Activated CD8-positive, alpha-beta memory T cell treated with anti-CD3 and anti-CD28 coated beads, Interleukin-2, amount 50 U/mL, for 4 hours (primary cell): ENCODE measurements around the gene ST6GALNAC1.
A peak's percentile ranks its signal among the peaks of the same experiment; 100 is the strongest.

ENCODE experiments used
- DNase-seq: peaks from one replicate; pipeline ENCODE4 v3.0.0-alpha.2; 2020

Gene ST6GALNAC1

GRCh38 chr17:76643553-76644148 lies at the start of gene ST6GALNAC1:
Gene ST6GALNAC1, minus strand, starts transcription at chr17:76643757. Its CDS starts 119 bp downstream, at chr17:76643638.
- DNase-seq: no peak

DNA sequence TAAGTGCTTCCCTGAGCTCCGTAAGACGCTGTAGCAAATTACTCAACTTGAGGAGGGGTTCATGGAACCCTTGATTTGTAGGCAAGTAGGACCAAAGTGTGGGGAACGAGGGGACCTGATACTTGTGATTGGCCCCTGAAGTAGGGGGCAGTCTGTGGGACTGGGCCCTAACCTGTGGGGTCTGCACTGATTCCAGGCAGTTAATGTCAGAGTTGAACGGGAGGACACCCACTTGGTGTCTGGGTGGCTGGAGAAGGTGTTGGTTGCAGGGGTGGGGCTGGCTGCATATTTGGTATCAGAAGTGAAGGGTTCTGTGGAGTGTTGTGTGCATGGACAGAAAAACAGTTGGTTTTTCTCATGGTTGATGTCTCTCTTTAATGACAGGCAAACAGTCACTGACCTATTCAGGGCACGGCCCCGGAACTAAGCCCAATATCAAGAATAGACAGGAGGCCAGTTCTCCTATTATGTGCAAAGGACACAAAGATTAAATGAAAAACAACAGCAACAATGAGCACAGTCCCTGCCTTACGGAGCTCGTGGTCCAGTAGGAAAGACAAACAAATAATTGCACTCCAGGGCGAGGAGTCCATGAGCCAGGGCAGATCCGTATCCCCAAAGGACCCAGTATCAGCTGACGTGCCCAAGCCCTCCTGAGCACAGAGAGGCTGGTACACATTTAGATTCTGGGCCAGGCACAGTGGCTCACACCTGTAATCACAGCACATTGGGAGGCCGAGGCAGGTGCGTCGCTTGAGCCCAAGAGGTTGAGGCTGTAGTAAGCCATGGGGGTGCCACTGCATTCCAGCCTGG lies 48.0 kb upstream of the ST6GALNAC1 start:
- no peak for DNase-seq

DNA sequence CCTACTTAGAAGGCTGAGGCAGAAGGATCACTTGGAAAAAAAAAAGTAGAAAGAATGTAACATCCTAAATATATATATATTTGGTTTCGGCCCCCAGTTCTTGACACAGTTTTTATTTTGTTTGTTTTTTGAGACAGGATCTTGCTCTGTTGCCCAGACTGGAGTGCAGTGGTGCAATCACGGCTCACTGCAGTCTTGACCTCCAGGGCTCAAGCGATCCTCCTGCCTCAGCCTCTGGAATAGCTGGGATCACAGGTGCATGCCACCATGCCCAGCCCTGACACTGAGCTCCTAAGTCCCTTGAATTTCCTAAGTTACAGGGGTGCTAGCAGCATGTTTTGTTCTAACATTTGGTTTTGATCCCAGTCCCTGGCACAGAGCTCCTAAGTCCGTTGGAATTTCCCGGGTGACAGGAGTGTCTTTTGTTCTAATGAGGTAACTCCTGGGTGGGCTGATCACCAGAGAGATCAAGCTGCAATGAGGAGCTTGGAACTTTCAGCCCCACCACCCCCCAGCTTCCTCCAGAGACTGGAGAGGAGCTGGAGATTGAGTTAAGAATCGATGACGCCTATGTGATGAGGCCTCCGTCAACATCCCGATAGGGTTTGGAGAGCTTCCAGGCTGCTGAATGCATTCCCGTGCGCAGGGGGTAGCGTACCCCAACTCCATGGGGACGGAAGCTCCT lies 47.2 kb upstream of the ST6GALNAC1 start:
- no peak for DNase-seq

DNA sequence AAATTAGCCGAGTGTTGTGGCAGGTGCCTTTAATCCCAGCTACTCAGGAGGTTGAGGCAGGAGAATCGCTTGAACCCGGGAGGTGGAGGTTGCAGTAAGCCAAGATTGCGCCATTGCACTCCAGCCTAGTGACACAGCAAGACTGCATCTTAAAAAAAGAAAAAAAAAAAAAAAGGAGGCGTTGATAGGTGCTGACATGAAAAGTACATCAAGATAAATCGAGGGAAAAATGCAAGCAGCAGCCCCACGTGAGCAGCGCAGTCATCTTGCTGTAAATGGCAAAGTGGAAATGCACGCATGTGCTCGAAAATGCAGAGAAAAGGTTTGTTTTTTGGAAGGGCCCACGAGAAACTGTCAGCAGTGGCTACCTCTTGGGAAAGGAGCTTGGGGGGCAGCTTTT lies 46.3 kb upstream of the ST6GALNAC1 start:
- no peak for DNase-seq

DNA sequence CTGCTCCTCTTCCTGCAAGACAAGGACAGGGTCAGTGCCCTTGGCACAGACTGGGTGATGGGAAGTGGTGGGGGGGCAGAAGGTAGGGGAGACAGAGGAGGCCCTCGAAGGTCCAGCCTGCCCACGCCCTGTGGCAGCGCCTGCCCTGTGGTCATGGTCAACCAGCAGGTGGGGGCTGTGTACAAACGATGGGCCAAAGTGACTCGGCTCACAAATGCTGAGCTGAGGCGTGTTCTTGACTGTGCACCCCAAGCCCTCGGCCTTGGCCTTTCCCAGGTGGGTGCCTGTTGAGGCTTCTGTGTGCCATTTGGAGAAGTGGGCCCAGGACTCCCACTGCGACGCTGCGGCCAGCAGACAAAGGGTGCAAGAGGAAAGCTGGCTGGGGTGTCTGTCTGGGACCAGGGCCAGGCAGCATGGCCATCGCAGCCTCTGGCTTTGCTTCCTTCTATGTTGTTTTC lies 44.6 kb upstream of the ST6GALNAC1 start:
- no peak for DNase-seq

DNA sequence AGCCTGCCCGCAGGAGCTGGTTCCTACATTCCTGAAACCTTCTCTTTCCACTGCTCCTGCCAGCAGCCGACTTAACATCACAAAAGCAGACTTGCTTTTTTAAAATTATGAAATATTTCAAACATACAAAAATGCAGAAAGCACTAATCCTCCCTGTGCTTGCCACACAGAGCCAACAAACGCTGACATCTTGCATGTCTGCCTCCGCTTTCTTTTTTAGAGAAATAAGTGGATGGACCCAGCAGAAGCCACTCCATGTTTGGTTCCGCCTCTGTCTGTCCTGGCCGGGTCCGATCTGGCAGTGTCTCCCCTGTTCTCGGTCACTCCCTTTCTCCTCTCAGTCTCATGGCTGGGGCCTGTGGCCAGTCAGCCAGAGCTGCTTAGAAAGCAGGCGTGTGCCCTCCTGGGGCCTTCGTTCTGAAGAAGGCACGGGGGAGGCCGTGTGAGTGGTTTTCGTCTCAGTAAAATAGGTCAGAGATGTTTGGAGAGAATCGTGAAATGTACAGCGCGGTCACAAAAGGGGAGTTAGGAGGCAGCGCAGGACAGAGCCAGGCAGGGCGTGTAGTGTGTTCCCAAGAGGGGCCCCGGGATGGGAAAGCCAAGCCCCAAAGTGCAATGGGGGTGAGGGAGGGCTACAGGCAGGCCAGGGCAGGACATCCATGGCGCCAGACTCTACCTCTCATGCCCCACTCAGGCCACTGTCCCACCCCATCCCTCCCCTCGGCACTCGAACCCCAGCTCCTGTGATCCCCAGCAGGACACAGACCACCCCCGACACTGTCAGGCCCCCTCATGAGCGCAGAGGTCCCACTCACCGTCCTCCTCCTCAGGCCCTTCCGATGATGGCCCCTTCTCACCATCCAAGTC lies 44.0 kb upstream of the ST6GALNAC1 start:
- DNase-seq: no peak

DNA sequence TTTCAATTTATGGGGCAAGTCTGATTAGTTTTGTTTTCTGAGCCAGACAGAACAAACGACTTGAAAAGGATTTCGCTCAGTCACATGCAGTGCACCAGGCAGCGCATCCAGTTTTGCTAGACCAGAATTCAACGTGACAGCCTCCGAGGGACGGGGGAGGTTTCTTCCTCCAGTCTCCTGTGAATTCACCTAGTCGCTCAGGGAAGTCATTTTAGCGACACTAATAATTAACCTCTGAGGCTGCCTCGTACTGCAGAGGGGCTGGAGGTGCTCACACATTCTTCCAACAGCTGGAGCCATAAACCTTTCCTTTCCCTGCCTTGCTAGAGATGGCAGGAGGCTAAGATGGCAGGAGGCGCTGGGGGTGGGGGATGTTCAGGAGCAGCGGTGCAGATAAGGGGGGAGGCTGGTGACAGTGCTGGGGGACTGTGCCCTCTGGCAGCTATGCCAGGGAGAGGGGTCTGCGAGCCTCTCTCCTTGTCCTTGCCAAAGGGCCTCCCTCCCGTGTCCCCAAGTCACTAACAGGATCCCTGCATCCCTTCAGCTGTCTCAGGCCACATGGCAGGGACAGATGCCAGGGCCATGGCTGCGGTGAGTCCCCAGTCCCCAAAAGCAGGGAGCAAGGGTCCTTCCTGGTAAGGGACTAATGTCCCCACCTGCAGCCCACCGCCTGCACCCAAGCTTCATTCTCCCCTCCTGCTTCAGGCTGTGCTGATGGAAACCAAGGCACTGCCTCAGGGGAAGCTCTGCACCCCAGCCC lies 43.2 kb upstream of the ST6GALNAC1 start:
- no peak for DNase-seq

GRCh38 chr17:76685846-76686245 lies 42.3 kb upstream of the ST6GALNAC1 start:
- no peak for DNase-seq

GRCh38 chr17:76685366-76685765 lies 41.8 kb upstream of the ST6GALNAC1 start:
- no peak for DNase-seq

GRCh38 chr17:76684756-76685155 lies 41.2 kb upstream of the ST6GALNAC1 start:
- DNase-seq: no peak

- DNase-seq: no peak
Measured at GRCh38 chr17:76683921-76684745, 40.6 kb upstream of the ST6GALNAC1 start.

- DNase-seq: no peak
Measured at GRCh38 chr17:76683011-76683755, 39.6 kb upstream of the ST6GALNAC1 start.

GRCh38 chr17:76682296-76682695 lies 38.7 kb upstream of the ST6GALNAC1 start:
- no peak for DNase-seq

DNA sequence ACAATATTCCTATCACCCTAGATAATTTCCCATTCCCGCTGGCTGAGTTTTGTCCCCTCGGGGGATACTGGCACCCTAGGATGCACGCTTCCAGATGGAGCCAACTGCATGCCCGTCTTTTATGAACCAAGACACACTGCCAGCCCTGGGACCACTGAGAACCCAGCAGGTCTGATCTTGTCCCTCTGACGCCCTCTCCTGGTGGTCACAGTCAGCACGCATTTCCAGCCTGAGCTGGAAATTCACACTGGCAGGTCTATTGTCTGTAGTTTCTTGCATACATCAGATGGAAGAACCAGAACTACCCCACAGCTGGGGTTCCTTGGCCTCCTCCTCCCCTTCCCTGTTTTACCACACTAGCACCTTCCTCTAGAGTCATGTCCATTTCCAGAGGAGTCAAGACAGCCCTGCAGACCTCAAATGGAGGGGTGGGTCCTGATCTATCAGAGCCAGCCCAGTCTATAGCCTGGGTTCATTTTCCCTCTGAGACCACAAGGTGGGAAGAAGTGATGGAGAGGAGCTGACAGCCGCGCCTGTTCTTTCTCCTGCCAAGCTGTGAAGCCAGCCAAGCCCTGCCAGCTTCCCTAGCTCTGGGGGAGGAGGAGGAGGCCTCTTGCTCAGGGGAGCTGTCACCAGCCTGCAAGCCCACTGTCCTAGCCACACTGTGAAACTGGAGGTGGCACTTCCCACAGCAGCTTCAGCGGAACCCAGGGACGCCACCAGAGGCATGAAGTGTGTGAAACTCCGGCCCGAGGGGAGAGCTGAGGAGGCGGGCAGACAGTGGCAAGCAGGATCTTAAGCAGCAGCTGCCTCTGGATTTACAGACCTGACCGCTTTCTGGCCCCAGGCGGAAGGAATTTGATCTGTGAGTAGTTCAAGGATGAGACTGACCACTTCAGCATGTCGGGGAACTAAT lies 37.9 kb upstream of the ST6GALNAC1 start:
- peak; percentile 73 for DNase-seq

- no peak for DNase-seq
Measured at GRCh38 chr17:76679239-76679638, 35.7 kb upstream of the ST6GALNAC1 start.

GRCh38 chr17:76678330-76678729 lies 34.8 kb upstream of the ST6GALNAC1 start:
- no peak for DNase-seq

DNA sequence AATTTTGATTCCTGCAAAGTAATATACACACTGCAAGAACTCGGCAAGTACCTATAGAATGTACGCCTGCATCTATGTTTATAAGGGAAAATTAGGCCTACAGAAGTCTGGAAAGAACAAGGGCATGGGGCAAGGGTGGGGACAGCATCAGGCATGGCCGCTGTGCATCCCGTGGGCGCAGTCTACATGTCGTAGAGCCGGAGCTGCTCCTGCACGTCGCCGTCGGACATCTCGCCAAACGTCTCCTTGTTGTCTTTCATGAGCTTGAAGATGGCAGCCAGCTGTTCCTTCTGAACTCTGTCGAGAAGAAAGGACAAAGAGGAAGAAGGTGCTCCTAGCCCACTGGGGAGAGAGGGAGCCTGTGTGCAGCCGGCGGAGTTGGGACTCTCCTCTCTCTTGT lies 33.8 kb upstream of the ST6GALNAC1 start:
- DNase-seq: no peak

GRCh38 chr17:76676629-76677028 lies 33.1 kb upstream of the ST6GALNAC1 start:
- no peak for DNase-seq

DNA sequence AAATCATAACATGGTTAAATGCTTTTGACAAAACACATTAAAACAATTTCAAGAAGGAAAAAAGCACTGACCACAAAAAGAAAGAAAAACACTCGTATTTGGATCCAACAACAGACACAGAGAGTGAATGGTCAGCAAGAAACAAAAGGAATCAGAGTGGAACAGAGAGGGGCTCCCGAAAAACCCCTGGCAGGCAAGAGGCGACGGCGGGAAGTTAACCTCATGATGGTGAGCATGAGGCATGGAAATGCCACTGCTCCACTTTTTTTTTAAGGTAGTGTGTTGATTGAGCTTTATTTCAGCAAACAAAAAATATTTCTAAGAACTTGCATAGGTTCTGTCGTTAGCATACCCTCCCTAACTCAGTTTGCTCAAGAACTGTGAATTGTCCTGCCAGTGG lies 32.1 kb upstream of the ST6GALNAC1 start:
- no peak for DNase-seq
